Smooth muscle cell of the brain vasculature (primary cell): ENCODE data around the gene EIF2S3B.

Experiments
- DNase-seq: peaks from one replicate; pipeline ENCODE4 v3.0.0-alpha.2; 2012; ENCODE audit warnings: low read depth, low spot score

Gene EIF2S3B

GRCh38 chr12:10554228-10554755, 48.6 kb downstream of the EIF2S3B start:
- DNase-seq, result no peak

- no peak for DNase-seq
These were observed 49.2 kb downstream of the EIF2S3B start for GRCh38 chr12:10554756-10555481.

- no peak for DNase-seq
These were observed 51.6 kb downstream of the EIF2S3B start for GRCh38 chr12:10557329-10557728.

- DNase-seq, result no peak
These were observed 52.1 kb downstream of the EIF2S3B start for GRCh38 chr12:10557766-10558165.
